DMS79 (cell line): ENCODE data around the gene ZFYVE9.

Experiments used
- DNase-seq: peaks from one replicate; lab custom pipeline; 2025; lab: John Stamatoyannopoulos, UW

Gene ZFYVE9

GRCh38 chr1:52240592-52241210 is 98.8 kb downstream of the ZFYVE9 start:
- DNase-seq: no peak

GRCh38 chr1:52243221-52243987 is 101.5 kb downstream of the ZFYVE9 start:
- no peak for DNase-seq

GRCh38 chr1:52249831-52250230 is 107.9 kb downstream of the ZFYVE9 start:
- DNase-seq: no peak

GRCh38 chr1:52253421-52253820 is 111.5 kb downstream of the ZFYVE9 start:
- DNase-seq: no peak

DNA sequence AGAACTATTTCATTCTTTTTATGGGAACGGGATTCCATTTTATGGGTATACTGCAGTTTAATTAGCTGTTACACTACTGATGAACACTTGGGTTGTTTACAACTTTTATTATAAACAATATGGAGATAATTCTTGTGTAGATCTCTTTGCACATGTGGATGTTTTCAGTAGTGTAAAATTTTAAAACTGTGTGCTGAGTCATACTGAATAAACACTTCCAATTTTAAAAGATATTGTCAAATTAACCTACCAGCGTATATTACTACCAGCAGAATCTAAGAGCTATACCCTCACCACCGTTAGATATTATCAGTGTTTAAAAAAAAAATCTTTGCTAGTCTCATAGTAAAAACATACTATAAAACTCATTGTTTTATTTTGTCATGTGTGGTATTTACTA is 118.0 kb downstream of the ZFYVE9 start:
- no peak for DNase-seq

- no peak for DNase-seq
Observed at GRCh38 chr1:52263153-52263910, 121.4 kb downstream of the ZFYVE9 start.

DNA sequence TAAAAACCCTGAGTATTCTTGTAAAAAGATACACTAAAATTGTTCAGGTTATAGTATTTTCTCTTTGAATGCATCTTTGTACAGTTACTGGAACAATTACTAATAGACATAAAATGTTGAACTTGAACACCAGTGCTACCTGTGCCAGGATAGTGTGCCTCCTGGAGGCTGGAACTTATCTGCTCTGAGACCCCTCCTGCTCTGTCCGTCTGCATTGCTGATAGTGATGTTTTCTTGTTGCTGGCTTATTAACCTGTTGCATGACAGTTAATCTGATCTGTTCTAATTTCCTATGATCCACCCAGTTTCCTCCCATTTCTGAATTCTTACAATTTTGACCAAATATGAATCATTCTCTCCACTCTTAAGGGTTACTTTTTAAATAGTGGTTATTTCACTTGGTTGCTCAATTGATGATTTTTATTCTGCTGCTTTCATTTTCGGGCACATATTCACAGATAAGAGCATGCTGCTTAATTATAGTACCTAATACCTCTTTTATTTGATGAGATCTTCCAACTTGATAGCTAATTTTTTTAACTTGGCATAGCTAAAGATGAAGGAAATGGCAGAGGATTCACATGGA is 122.7 kb downstream of the ZFYVE9 start:
- DNase-seq: no peak

- DNase-seq: no peak
Observed at GRCh38 chr1:52266507-52266906, 124.6 kb downstream of the ZFYVE9 start.

DNA sequence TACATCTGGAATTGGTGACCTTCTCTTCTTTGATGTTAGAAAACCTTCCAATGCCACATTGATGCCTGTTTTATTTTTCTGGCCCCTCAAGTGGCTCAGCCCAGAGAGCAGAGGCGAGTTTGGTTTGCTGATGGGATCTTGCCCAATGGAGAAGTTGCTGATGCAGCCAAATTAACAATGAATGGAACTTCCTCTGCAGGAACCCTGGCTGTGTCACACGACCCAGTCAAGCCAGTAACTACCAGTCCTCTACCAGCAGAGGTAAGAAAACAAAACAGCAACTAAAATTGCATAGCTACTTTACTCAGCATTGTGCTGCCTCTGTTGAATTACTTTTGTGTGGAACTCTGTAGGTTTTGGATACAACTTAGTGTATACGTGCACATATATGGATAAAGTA is 126.5 kb downstream of the ZFYVE9 start:
- DNase-seq: no peak

DNA sequence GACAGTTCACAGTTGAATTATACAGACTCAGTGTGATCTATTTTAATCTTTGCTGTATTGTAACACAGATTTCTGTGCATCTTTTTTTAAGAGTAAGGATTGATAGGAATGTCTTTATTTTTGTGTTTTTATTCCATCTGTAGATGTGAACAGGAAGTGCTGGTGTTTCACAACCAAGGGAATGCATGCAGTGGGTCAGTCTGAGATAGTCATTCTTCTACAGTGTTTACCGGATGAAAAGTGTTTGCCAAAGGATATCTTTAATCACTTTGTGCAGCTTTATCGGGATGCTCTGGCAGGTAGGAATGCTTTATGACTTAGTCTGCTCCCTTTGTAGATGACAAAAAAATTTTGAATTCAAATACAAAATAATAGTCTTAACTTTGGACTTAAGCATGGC is 139.6 kb downstream of the ZFYVE9 start:
- DNase-seq: no peak

DNA sequence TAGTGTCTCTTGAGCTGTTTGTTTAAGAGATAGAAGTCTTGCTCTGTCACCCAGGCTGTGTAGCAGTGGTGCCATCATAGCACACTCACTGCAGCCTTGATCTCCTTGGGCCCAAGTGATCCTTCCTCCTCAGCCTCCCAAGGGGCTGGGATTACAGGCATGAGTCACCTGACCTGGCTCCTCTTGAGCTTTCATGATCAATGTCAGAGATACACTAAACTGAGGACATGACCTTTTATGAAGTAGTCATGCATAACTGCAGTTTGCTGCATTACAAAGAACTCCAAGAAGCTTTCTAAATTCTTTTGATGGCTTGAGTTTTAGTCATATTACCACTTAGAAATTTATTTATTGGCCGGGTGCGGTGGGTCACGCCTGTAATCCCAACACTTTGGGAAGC is 146.4 kb downstream of the ZFYVE9 start:
- DNase-seq: no peak

- DNase-seq: no peak
Observed at GRCh38 chr1:52294580-52294979, 152.7 kb downstream of the ZFYVE9 start.

DNA sequence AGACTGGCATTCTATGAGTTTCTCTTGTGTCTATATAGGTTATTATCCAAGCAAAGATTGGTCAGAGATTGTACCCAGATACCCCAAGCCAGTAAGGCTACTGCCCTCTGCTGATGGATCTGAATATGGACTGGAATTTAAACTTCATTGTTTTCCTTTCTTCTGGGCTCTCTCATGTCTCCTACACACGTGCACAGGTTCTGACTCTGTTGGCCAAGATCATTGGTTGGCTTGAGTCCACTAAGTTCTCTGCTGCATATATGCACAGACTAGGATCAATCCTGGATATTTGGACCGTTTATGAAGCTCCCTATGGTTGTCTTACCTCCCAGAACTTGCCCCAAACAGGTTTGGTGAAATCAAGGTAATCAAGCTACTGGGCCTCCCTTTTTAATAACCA is 154.5 kb downstream of the ZFYVE9 start:
- no peak for DNase-seq

DNA sequence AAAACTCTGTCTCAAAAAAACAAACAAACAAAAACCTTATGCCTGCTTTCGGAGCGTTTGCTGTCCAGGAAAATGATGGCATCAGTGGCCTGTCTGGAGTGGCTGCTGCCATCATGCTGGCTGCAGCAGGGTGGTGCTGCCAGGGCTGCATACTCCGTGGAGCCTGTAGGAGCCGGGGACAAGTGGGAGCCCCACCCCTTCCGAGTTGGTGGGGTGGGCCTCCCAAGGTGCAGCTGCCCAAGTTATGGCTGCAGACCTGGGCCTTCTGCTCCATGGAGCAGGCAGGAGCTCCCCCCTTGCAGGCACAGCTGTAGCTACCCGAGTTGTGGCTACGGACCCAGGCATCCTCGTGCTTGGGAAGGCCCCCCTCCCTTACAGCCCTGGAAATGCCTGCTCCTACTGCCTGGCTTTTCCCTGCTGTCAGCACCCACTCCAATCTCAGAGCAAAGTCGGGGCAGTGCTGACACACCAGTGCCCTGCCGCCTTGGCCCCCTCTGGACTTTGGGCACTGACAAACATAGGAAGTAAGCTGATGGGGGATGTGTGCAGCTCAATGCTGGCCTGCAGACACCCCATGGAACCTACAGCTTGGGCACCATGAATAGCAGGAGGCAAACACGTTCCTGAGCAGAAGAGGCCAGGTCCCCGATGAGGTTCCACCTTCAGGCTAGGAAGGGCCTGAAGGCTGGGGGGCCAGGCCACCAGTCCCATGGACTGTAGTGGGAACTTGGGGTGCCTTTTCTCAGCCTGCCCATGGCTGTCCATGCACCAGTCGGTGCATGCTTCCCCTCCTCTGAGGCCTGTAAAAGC is 163.7 kb downstream of the ZFYVE9 start:
- no peak for DNase-seq

- DNase-seq: peak; percentile 58
Observed at GRCh38 chr1:52306227-52307006, 164.5 kb downstream of the ZFYVE9 start.

GRCh38 chr1:52321061-52321460 is 179.2 kb downstream of the ZFYVE9 start:
- no peak for DNase-seq

GRCh38 chr1:52323731-52324130 is 181.8 kb downstream of the ZFYVE9 start:
- peak; percentile 5 for DNase-seq

DNA sequence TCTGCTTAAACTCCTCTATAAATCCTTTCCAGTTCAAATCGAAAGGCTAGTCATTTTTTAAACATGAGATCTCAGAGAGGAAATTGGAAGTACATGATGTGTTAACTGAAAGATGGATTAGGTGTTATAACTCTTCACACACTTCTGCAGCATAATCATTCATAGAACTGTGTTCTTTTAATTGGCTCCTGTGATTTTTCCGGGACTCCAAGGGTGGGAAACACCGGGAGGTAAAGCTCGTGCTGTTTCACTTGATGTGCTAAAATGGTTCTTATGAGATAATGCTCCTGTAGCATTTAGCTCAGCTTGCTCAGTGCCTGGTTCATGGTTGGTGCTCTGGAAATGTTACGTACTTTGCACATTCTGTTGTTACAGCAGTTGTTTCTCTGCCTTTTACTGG is 183.9 kb downstream of the ZFYVE9 start:
- no peak for DNase-seq

- no peak for DNase-seq
Observed at GRCh38 chr1:52328615-52329014, 186.7 kb downstream of the ZFYVE9 start.

DNA sequence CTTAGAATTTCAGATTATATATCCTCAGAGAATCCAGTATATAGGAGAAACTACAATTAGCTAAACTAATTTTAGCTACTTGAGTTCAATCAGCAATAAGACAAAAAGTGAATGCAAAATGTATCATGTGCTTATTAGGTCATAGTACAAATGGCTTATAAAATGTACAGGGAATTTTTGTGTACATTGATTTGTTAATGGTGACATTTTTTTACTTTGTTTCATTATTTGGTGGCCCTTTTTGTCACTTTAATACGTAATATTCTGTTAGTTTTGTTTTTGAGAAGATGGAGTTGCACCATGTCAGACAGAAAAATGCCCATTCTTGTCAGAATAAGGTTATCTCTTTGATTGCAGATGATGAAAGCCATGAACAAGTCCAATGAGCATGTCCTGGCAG is 190.5 kb downstream of the ZFYVE9 start:
- no peak for DNase-seq

DNA sequence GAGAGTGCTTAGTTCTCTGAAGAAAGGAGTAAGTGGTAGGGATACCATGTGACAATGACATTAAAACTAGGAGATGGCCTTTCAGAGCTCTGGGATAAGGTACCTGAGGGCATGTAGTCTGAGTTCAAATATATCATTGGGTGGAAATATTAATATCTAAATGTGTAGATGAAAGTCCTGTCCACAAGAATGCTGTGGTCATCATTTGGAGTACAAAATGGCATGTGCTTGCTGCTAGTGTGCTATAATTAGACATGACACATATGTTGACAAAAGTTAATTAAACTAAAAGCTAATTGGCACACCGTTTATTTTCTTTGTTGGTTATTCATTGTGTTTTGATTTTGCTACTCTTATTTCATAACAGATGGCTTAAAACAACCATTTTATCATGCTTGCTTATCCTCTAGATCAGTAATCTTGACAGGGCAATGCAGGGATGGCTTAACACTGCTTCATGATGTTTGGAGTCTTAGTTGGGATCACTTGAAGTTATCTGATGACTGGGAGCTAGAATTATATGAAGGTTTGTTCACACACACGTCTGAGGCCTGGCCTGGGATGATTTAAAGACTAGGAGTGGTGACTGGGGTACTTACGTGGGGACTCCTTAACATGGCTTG is 193.1 kb downstream of the ZFYVE9 start:
- DNase-seq: no peak
